WTC11 (cell line): ENCODE data around the gene CELA3A.

Source experiments
- CTCF ChIP-seq: fragments of 200-600 bp; IDR thresholded peaks from 2 replicates; pipeline ENCODE4 v1.8.0; 2022; ENCODE audit warnings: antibody characterized with exemption
- FOXP4 ChIP-seq: sonication (generic); formaldehyde crosslinking; IDR thresholded peaks from 2 replicates; pipeline ENCODE4 v1.8.0; 2022; ENCODE audit warnings: mild to moderate bottlenecking, missing genetic modification reagents

GRCh38 chr1:21961799-21962198 is 39.7 kb upstream of the CELA3A start:
- TF ChIP-seq CTCF, result no peak
- no peak for TF ChIP-seq FOXP4 (CRISPR knock-in tag)
